ENCODE measurements around the gene CDH20.

- TF ChIP-seq CTCF (IDR thresholded peaks at IDR 0.05): no peak
- TF ChIP-seq POLR2A (IDR thresholded peaks at IDR 0.05): no peak
- TF ChIP-seq POLR2AphosphoS5 (IDR thresholded peaks at IDR 0.05; ENCODE audit: insufficient read depth in 1 of 2, low read depth in 1 of 2): no peak
Observed at GRCh38 chr18:61398961-61399705, 65.9 kb downstream of the CDH20 start.

Measured in vagina (tissue), 2 donors.